Stimulated activated effector memory CD8-positive, alpha-beta T cell treated with anti-CD3 and anti-CD28 coated beads, Interleukin-12 subunit alpha, Interleukin-12 subunit beta, amount 100 ng/mL, for 72 hours (primary cell): ENCODE measurements around the gene DAPK1.

ENCODE experiments used
- ATAC-seq: fragments of 150-1000 bp; cut with Tn5 transposase; 2 replicates; pipeline ENCODE4 v1.10.0; 2021
- DNase-seq, 2 donors: peaks; one replicate each; pipeline ENCODE4 v3.0.0; 2021 to 2022; ENCODE audit warnings: low spot score in 2 of 2
- H3K27ac Mint-ChIP-seq: one replicate; pipeline ENCODE4 v1.8.0; 2022; ENCODE audit warnings: mild to moderate bottlenecking, mixed read lengths
- H3K36me3 Mint-ChIP-seq: one replicate; pipeline ENCODE4 v1.8.0; 2022; ENCODE audit warnings: mild to moderate bottlenecking, mixed read lengths
- H3K4me1 Mint-ChIP-seq: one replicate; pipeline ENCODE4 v1.8.0; 2022; ENCODE audit warnings: mixed read lengths
- H3K4me3 Mint-ChIP-seq: one replicate; pipeline ENCODE4 v1.8.0; 2022; ENCODE audit warnings: mild to moderate bottlenecking, mixed read lengths
- H3K9me3 Mint-ChIP-seq: one replicate; pipeline ENCODE4 v1.8.0; 2022; ENCODE audit warnings: mixed read lengths

DAPK1 gene

DNA sequence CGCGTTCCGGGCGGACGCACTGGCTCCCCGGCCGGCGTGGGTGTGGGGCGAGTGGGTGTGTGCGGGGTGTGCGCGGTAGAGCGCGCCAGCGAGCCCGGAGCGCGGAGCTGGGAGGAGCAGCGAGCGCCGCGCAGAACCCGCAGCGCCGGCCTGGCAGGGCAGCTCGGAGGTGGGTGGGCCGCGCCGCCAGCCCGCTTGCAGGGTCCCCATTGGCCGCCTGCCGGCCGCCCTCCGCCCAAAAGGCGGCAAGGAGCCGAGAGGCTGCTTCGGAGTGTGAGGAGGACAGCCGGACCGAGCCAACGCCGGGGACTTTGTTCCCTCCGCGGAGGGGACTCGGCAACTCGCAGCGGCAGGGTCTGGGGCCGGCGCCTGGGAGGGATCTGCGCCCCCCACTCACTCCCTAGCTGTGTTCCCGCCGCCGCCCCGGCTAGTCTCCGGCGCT lies at the start of gene DAPK1:
TSS of gene DAPK1 (plus strand) at position 264 of the 442 bp plus-strand sequence. CDS start 1,211 bp downstream, outside the sequence.
- Mint-ChIP-seq H3K36me3 (no peaks in the 10 kb centered on the region), H3K27ac (no peak within 1 kb of the TSS), H3K4me3 (no peak within 1 kb of the TSS), H3K9me3 (no peaks in the 10 kb centered on the region), H3K4me1 (no peaks in the 10 kb centered on the region)
- DNase-seq (no peak), ATAC-seq (peak; percentile 31)

DNA sequence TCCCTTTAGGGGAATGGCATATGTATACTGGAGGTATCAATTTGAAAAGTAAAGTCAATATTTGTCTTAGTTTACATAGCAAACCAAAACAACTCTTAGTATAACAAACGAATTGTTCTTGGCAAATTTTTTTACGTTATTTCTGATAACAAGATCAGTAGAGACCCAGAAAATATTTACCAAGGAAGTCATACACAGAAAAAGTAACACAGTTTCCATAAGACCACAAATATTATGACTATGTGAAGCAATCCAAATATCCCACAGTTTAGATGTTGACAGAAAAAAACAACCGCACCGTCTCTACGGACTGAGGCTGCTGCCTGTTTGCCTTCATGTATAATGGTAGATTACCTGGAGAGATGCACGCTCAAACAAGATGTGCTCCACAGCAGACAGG lies 46.5 kb upstream of the DAPK1 start:
- no peak overlapping the region for H3K4me3 Mint-ChIP-seq
- no peak for DNase-seq
- H3K27ac Mint-ChIP-seq = no peak overlapping the region
- H3K9me3 Mint-ChIP-seq = peaks cover 3% of the 10 kb centered on the region
- no peak for ATAC-seq
- peaks cover 8% of the 10 kb centered on the region for H3K4me1 Mint-ChIP-seq
- no peaks in the 10 kb centered on the region for H3K36me3 Mint-ChIP-seq

DNA sequence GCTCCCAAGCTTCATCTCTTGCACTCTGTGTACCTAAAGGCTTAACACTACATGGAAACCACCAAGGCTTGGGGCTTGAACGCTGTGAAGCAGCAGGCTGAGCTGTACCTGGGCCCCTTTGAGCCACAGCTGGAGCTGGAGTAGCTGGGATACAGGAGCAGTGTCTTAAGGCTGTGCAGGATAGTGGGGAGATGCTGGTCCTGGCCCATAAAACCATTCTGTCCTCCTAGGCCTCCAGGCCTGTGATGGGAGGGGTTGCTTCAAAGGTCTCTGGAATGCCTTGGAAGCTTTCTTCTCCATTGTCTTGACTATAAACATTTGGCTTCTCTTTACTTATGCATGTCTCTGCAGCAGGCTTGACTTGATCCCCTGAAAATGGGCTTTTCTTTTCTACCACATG lies 42.3 kb upstream of the DAPK1 start:
- ATAC-seq = no peak
- Mint-ChIP-seq H3K36me3 (no peaks in the 10 kb centered on the region), H3K27ac (no peak overlapping the region), H3K4me3 (no peak overlapping the region), H3K9me3 (peaks cover 10% of the 10 kb centered on the region), H3K4me1 (no peaks in the 10 kb centered on the region)
- no peak for DNase-seq

- no peaks in the 10 kb centered on the region for H3K36me3 Mint-ChIP-seq
- peaks cover 6% of the 10 kb centered on the region for H3K4me1 Mint-ChIP-seq
- H3K9me3 Mint-ChIP-seq = peaks cover 7% of the 10 kb centered on the region
- H3K27ac Mint-ChIP-seq = no peak overlapping the region
- ATAC-seq (no peak), DNase-seq (no peak)
- no peak overlapping the region for H3K4me3 Mint-ChIP-seq
Measured at GRCh38 chr9:87461256-87461655, 36.4 kb upstream of the DAPK1 start.

DNA sequence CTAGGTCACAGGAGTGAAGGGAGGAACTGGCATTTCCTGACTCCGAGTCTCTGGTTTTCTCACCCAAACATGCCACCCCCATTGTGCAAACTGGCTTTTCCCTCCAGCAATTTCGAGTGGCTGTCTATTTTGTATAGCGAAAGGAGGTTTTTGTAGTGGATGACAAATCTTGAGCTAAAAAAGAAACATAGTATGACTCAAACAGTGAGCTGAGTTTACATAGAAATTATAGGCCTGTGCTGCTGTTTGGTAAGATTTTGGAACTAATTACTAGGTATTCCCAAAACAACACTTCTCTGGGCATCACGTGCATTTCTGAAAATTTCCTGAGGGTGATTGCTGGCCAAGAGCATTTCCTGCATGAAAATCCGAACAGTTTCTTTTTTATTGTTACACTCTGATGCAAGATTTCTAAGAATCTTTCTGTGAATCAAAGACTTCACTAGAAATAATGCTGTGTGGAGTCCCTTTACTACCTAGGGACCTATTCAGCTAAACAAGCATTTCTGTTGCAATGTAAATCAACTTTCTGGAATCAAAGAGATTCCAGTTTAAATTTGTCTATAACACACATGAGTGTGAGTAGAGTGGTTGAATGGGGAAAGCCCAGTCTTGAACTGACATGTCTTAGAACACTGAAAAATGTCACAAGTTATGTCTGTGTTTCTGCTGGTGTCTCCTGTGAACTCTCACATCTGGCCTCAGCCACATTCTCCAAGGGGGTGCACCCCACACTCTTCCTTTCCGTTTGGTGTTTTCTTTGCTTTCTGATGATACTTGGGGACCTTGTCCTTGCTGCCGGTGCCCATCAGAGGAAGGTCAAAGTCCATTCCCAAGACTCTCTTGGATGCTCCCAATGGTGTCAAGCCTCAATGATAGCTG lies 33.3 kb upstream of the DAPK1 start:
- ATAC-seq = peak; percentile 85
- Mint-ChIP-seq H3K4me1 (peaks cover 6% of the 10 kb centered on the region), H3K9me3 (peaks cover 3% of the 10 kb centered on the region), H3K4me3 (no peak overlapping the region), H3K27ac (peak overlapping the region; percentile 34), H3K36me3 (no peaks in the 10 kb centered on the region)
- DNase-seq = peak in 1 of 2 donors; percentile 58

DNA sequence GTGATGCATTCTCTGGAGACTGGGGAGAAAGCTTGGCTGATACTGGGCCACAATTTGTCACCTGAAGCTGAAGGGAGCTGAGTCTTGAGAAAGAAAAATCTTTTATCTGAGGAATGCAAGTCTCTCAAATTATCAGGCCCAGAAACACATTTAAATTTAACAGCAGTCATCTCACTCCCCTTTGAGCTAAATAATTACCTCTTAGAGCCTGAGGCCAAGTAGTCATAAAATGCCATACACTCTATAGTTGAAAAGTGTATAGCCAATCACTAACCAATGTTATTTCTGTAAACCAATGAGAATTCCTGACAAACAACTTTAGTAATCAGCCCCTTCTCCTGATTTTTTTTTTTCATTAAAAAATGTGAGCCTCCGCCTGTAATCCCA lies 32.7 kb upstream of the DAPK1 start:
- DNase-seq (no peak), ATAC-seq (no peak)
- Mint-ChIP-seq H3K4me3 (no peak overlapping the region), H3K27ac (no peak overlapping the region), H3K9me3 (peaks cover 3% of the 10 kb centered on the region), H3K36me3 (no peaks in the 10 kb centered on the region), H3K4me1 (peaks cover 6% of the 10 kb centered on the region)

- H3K9me3 Mint-ChIP-seq = peaks cover 3% of the 10 kb centered on the region
Measured at GRCh38 chr9:87465816-87466215, 31.9 kb upstream of the DAPK1 start.

GRCh38 chr9:87467187-87467586 lies 30.5 kb upstream of the DAPK1 start:
- DNase-seq (no peak), ATAC-seq (no peak)
- H3K27ac Mint-ChIP-seq = no peak overlapping the region
- H3K4me3 Mint-ChIP-seq = no peak overlapping the region
- H3K36me3 Mint-ChIP-seq = no peaks in the 10 kb centered on the region
- H3K9me3 Mint-ChIP-seq = peaks cover 3% of the 10 kb centered on the region
- peaks cover 6% of the 10 kb centered on the region for H3K4me1 Mint-ChIP-seq

More at GRCh38 chr9:87465816-87466215, 31.9 kb upstream of the DAPK1 start:
- Mint-ChIP-seq H3K27ac (no peak overlapping the region), H3K4me1 (peaks cover 6% of the 10 kb centered on the region), H3K4me3 (no peak overlapping the region), H3K36me3 (no peaks in the 10 kb centered on the region)
- ATAC-seq (no peak), DNase-seq (no peak)

- H3K27ac Mint-ChIP-seq = no peak overlapping the region
- DNase-seq (no peak), ATAC-seq (no peak)
- H3K36me3 Mint-ChIP-seq = no peaks in the 10 kb centered on the region
- H3K4me1 Mint-ChIP-seq = peaks cover under 1% of the 10 kb centered on the region
- H3K4me3 Mint-ChIP-seq = no peak overlapping the region
- H3K9me3 Mint-ChIP-seq = peaks cover 3% of the 10 kb centered on the region
Measured at GRCh38 chr9:87469793-87470465, 27.7 kb upstream of the DAPK1 start.

GRCh38 chr9:87471746-87472145 lies 25.9 kb upstream of the DAPK1 start:
- no peaks in the 10 kb centered on the region for H3K4me1 Mint-ChIP-seq
- H3K27ac Mint-ChIP-seq = no peak overlapping the region
- peaks cover 3% of the 10 kb centered on the region for H3K9me3 Mint-ChIP-seq
- ATAC-seq (no peak), DNase-seq (no peak)
- H3K4me3 Mint-ChIP-seq = no peak overlapping the region
- no peaks in the 10 kb centered on the region for H3K36me3 Mint-ChIP-seq

- no peaks in the 10 kb centered on the region for H3K9me3 Mint-ChIP-seq
- H3K27ac Mint-ChIP-seq = no peak overlapping the region
- DNase-seq (no peak), ATAC-seq (no peak)
- H3K4me1 Mint-ChIP-seq = no peaks in the 10 kb centered on the region
- no peak overlapping the region for H3K4me3 Mint-ChIP-seq
- no peaks in the 10 kb centered on the region for H3K36me3 Mint-ChIP-seq
Measured at GRCh38 chr9:87475463-87475862, 22.2 kb upstream of the DAPK1 start.

DNA sequence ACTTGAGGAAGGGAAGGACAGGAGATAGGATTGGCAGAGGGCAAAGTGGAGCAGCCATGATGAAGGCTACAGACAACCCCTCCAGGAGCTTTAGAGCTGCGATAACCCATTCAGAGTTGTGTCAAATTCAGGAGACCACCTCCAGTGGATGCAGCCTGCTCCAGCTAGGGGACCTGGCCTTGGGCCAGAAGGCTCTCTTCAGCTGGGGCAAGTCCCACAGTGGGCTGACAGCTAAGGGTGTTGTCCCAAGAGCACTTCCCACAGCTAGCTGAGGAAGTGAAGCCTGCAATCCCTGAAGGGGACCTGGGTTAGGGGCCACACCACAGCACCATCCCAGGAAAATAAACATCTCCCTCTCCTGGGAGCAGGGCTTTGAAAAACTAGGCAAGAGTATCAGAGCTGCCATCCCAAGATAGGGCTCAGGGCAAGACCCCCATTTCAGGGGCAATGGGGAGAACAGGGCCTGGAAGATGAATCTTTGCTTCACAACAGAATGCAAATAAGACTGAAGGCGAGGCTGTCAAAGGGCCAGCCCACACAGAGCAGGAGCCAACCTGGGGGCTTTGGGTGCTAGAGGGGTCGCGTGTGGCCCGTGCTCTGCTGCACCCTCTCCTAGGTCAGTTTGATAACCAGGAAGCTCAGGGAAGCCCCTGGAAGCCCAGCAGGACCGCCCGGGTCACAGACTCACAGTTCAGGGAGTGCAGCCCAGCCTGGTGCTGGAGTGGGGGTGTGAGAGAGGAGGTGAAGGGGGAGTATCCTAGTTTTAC lies 19.3 kb upstream of the DAPK1 start:
- H3K4me1 Mint-ChIP-seq = no peaks in the 10 kb centered on the region
- no peak overlapping the region for H3K27ac Mint-ChIP-seq
- no peak overlapping the region for H3K4me3 Mint-ChIP-seq
- no peaks in the 10 kb centered on the region for H3K36me3 Mint-ChIP-seq
- no peak for DNase-seq
- peak; percentile 39 for ATAC-seq
- H3K9me3 Mint-ChIP-seq = no peaks in the 10 kb centered on the region

DNA sequence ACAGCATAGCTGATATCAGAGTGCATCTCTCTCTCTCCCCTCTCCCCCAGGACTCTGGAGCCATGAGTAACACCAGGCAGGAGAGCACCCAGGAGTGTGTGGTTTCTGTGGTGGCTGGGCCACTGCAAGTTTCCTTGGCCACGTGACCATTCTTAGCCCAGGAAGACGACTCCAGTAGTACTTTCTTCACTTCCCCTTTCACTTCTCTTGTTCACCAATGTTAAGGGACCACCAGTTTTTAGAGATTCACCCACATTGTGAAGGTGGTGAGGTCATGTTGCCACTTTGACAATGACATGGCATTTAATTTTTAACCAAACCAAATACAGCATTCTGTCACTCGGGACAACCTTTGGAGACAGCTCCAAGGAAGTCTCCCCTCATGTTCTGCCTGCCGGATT lies 17.9 kb upstream of the DAPK1 start:
- Mint-ChIP-seq H3K36me3 (no peaks in the 10 kb centered on the region), H3K4me1 (no peaks in the 10 kb centered on the region), H3K4me3 (no peak overlapping the region), H3K9me3 (no peaks in the 10 kb centered on the region), H3K27ac (no peak overlapping the region)
- no peak for ATAC-seq
- DNase-seq = no peak

- DNase-seq (no peak), ATAC-seq (no peak)
- H3K27ac Mint-ChIP-seq = no peak overlapping the region
- H3K4me1 Mint-ChIP-seq = no peaks in the 10 kb centered on the region
- no peaks in the 10 kb centered on the region for H3K9me3 Mint-ChIP-seq
- H3K4me3 Mint-ChIP-seq = no peak overlapping the region
- H3K36me3 Mint-ChIP-seq = no peaks in the 10 kb centered on the region
Measured at GRCh38 chr9:87481890-87482855, 15.5 kb upstream of the DAPK1 start.
